ENCODE results near the gene PTPRC.

- TF ChIP-seq CTCF (optimal IDR thresholded peaks at IDR 0.05 in 1 of 3, IDR thresholded peaks at IDR 0.05 in 1 of 3, conservative IDR thresholded peaks at IDR 0.05 in 1 of 3; ENCODE audit: extremely low read depth in 1 of 3, insufficient read depth in 2 of 3, low read length in 3 of 3): no peak
- no peak for TF ChIP-seq EZH2 (IDR thresholded peaks at IDR 0.05; ENCODE audit: low read length)
These were observed 2.9 kb upstream of the PTPRC start for GRCh38 chr1:198635964-198636363.

Data from keratinocyte (primary cell).